Iris pigment epithelial cell (primary cell): Measurements from ENCODE around the gene APBA2.
"Not testable (repeated sequence)": the region's sequence is repeated elsewhere in the genome, so short reads cannot be mapped to it uniquely, and the experiment has no call there.

ENCODE experiments used
- DNase-seq: peaks from one replicate; pipeline ENCODE4 v3.0.0-alpha.2; 2011; ENCODE audit warnings: low read depth

The APBA2 gene

GRCh38 chr15:29167122-29167521 lies 281.3 kb downstream of the APBA2 start:
- not testable (repeated sequence) for DNase-seq
